ENCODE data around the gene TLR4. TPM values are rescaled to one million over a fixed set of nuclear protein-coding genes. Genes with fewer than 3 reads are reported as not detected.
A peak's percentile ranks its signal among the peaks of the same experiment; 100 is the strongest.

Gene TLR4
- total and polyA plus RNA-seq, 7 donors, result 1.5 to 8.3 (median 4.8) TPM

DNA sequence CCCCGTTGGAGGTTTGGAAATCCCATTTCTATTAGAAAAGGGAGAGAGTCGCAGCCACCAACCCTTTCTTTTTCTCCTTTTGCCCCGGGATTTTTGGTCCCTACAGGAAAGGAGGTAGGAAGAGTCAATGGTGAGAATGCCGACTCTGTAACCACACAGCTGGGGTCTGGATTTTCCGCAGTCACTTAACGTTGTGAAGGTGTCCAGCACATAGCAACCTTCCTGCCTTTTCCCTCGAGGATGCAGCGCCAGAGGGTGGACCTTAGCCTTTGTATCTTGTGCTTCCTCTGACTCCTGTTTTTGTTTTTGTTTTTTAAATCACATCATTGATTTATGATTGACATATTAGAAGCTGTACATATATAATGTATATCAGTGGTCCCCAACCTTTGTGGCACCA is 41.4 kb downstream of the TLR4 start:
- Histone ChIP-seq H3K27ac (no peak overlapping the region), H3K4me3 (peak overlapping the region; percentile 60), H3K4me1 (no peaks in the 10 kb centered on the region), H3K9me3 (no peaks in the 10 kb centered on the region), H3K27me3 (ENCODE audit: insufficient read depth in 3 of 3, low read length in 2 of 3) (peaks cover 0 to 15% (median 0%) of the 10 kb centered on the region in 3 donors), H3K36me3 (ENCODE audit: insufficient read depth in 1 of 2, low read depth in 1 of 2) (no peaks in the 10 kb centered on the region)
- intact Hi-C loops (cut with DNase I), result no loop called here
- WGBS, 3 donors, result 60 to 67% (median 60%) methylated on average over 8 of the region's 8 CpGs
- no peak for DNase-seq
- ATAC-seq, result no peak
- TF ChIP-seq, protein P1, sequence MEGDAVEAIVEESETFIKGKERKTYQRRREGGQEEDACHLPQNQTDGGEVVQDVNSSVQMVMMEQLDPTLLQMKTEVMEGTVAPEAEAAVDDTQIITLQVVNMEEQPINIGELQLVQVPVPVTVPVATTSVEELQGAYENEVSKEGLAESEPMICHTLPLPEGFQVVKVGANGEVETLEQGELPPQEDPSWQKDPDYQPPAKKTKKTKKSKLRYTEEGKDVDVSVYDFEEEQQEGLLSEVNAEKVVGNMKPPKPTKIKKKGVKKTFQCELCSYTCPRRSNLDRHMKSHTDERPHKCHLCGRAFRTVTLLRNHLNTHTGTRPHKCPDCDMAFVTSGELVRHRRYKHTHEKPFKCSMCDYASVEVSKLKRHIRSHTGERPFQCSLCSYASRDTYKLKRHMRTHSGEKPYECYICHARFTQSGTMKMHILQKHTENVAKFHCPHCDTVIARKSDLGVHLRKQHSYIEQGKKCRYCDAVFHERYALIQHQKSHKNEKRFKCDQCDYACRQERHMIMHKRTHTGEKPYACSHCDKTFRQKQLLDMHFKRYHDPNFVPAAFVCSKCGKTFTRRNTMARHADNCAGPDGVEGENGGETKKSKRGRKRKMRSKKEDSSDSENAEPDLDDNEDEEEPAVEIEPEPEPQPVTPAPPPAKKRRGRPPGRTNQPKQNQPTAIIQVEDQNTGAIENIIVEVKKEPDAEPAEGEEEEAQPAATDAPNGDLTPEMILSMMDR (IDR thresholded peaks at IDR 0.05), result no peak

DNA sequence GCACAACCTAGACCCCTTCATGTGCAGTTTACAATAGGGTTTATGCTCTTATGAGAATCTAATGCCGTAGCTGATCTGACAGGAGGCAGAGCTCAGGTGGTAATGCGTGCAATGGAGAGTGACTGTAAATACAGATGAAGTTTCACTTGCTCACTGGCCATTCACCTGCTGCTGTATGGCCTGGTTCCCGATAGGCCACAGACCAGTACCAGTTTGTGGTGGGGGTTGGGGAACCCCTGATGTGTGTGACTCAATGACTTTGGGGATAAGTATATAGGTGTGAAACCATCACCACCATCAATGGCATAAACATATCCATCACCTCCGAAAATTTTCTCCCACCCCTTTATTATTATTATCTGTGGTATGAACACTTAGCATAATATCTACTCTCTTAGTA is 42.1 kb downstream of the TLR4 start:
- ATAC-seq (no peak), DNase-seq (no peak)
- no peak overlapping the region for H3K27ac ChIP-seq
- H3K4me3 ChIP-seq, result no peak overlapping the region
- intact Hi-C loops (cut with DNase I), result no loop called here
- WGBS, 3 donors, result 61 to 98% (median 94%) methylated on average over 4 of the region's 4 CpGs
- no peaks in the 10 kb centered on the region for H3K4me1 ChIP-seq
- TF ChIP-seq, protein P1 (IDR thresholded peaks at IDR 0.05), result no peak
- peaks cover 0 to 15% (median 0%) of the 10 kb centered on the region in 3 donors for H3K27me3 ChIP-seq (ENCODE audit: insufficient read depth in 3 of 3, low read length in 2 of 3)
- H3K9me3 ChIP-seq, result no peaks in the 10 kb centered on the region
- no peaks in the 10 kb centered on the region for H3K36me3 ChIP-seq (ENCODE audit: insufficient read depth in 1 of 2, low read depth in 1 of 2)

DNA sequence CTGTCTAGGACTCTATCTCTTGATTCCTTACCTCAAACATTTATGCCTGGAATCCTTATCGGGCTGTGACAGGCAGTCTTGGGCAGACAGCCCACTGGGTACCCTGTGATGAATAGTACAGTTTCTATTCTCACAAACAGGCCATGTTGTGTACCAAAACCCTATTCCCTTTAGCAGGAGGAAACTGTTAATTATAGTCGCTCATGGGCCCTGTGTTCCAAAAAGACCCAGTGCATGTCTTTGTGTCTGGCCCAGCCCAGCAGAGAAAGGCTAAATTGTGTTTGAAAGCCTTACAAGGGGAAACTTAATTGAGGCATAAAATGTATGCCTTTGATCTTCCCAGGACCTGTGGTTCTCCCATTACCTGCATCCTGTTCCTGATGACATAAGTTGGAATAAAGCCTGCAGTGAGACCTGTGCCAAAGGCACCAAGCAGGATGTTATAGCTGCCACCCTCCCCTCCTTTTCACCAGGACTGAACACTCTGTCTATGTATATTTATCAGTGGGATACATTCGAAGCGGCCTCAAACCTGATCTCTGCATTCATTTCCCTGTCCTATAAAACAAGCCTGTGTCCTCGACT is 43.3 kb downstream of the TLR4 start:
- Histone ChIP-seq H3K27me3 (ENCODE audit: insufficient read depth in 3 of 3, low read length in 2 of 3) (peaks cover 0 to 15% (median 0%) of the 10 kb centered on the region in 3 donors), H3K9me3 (no peaks in the 10 kb centered on the region), H3K4me3 (no peak overlapping the region), H3K36me3 (ENCODE audit: insufficient read depth in 1 of 2, low read depth in 1 of 2) (no peaks in the 10 kb centered on the region), H3K4me1 (no peaks in the 10 kb centered on the region), H3K27ac (no peak overlapping the region)
- intact Hi-C loops (cut with DNase I), result no loop called here
- WGBS, 3 donors, result 65 to 78% (median 68%) methylated on average over 5 of the region's 5 CpGs
- ATAC-seq (no peak), DNase-seq (no peak)
- TF ChIP-seq, protein P1 (IDR thresholded peaks at IDR 0.05), result no peak

DNA sequence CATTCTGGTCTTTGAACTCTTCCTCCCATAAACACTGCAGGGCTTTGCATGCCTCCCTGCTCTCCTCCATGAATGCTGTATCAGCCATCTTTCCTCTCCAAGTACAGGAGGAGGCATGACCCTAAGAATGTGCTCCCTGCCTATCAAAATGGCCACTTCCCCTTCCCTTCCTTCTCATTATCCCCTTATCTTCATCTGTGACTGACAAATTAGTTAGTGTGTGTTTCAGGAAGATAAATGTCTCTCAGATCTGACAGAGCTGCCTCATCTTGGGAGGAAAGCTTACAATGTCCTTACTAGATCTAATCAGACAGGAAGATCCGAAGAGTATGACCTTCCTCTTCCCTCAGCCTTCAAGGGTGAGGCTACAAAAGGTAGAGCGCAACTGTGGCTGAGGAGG is 46.2 kb downstream of the TLR4 start:
- Histone ChIP-seq H3K27ac (no peak overlapping the region), H3K36me3 (ENCODE audit: insufficient read depth in 1 of 2, low read depth in 1 of 2) (no peaks in the 10 kb centered on the region), H3K4me3 (no peak overlapping the region)

More for the DNA sequence above, 46.2 kb downstream of the TLR4 start:
- intact Hi-C loops (cut with DNase I), result no loop called here
- Histone ChIP-seq H3K4me1 (no peaks in the 10 kb centered on the region), H3K9me3 (no peaks in the 10 kb centered on the region), H3K27me3 (ENCODE audit: insufficient read depth in 3 of 3, low read length in 2 of 3) (peaks cover 0 to 8% (median 0%) of the 10 kb centered on the region in 3 donors)
- DNase-seq (no peak), ATAC-seq (no peak)
- TF ChIP-seq, protein P1 (IDR thresholded peaks at IDR 0.05), result no peak
- 76 to 84% (median 77%) methylated on average over 2 of the region's 2 CpGs for WGBS, 3 donors

Measured in psoas muscle (tissue), 8 donors.